Posterior cingulate gyrus (tissue), 11 donors: ENCODE measurements around the gene PTBP1.

Source experiments
- DNase-seq, 10 donors: peaks; one replicate each; pipeline versions ENCODE4 v3.0.0 to v3.0.0-alpha.2; 2020 to 2021; ENCODE audit warnings: mixed read lengths in 3 of 10
- intact Hi-C: fragments of 100-400 bp; cut with DNase I; formaldehyde crosslinking; loops from one replicate; pipeline ENCODE4 v1.15.1; 2023

Gene PTBP1

DNA sequence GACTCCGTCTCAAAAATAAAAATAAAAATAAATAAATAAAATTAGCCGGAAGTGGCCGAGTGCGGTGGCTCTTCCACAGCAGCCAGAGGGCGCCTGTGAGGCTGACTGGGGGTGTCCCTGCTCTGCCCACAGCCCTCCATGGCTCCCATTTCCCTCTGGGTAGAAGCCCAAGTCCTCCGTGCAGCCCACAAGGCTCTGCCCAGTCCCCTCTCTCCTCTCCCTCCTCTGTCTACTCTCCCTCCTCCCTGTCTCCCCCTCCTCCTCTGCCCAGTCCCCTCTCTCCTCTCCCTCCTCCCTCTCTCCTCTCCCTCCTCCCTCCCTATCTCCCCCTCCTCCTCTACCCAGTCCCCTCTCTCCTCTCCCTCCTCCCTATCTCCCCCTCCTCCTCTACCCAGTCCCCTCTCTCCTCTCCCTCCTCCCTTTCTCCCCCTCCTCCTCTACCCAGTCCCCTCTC lies 25.9 kb upstream of the PTBP1 start:
- no peak for DNase-seq
- intact Hi-C loops, result loop anchor here (5.0 kb wide), 1 partner anchor 146 kb away; the partner anchor contains the start of gene KISS1R

DNA sequence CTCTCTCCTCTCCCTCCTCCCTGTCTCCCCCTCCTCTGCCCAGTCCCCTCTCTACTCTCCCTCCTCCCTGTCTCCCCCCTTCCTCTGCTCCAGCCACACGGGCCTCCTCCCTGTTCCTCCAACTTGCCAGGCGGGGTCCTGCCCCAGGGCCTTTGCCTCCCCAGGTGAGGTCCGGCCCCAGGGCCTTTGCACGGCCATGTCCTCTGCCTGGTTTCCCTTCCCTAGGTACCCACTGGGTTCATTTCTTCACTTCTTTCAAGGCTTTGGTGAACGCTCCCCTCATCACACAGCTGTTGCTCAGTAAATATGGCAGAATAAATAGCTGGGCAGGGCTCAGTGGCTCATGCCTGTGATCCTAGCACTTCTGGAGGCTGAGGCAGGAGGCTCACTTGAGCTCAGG lies 25.2 kb upstream of the PTBP1 start:
- DNase-seq, result no peak
- intact Hi-C loops, result loop anchor here (5.0 kb wide), 1 partner anchor 145 kb away; the partner anchor contains the start of gene KISS1R

- no peak for DNase-seq
- intact Hi-C loops, result loop anchor here (5.0 kb wide), 1 partner anchor 144 kb away; the partner anchor contains the start of gene KISS1R
Measured at GRCh38 chr19:772730-773436, 24.4 kb upstream of the PTBP1 start.

GRCh38 chr19:776549-776948 lies 20.7 kb upstream of the PTBP1 start:
- intact Hi-C loops, result no loop called here
- no peak for DNase-seq

DNA sequence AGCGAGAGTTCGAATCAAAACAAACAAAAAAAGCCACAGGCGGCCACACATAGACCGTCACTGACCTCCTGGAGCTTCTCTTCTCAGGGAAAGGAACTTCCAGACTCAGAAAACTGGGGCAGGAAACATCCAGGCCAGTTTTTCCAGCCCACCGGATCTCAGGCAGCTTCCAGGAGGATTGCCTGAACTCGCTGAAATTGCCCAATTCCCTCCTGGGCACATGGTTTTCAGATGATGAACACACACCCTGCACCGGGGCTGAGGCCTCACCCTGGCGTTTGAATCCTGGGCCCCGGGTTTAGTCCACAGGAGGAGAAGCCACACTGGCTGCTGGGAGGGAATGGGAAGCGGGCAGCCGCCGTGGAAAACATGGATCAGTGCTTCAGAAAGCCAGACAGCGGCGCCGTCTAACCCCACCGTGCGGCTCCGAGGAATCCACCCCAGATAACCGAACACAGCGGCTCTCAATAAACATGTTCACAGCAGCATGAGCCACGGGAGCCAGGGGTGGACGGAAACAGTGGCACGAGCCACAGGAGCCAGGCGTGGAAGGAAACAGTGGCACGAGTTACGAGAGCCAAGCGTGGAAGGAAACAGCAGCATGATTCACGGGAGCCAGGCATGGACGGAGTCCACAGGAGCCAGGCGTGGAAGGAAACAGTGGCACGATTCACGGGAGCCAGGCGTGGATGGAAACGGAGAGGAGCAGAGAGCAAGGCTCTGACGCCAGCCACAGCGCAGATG lies 18.2 kb upstream of the PTBP1 start:
- intact Hi-C loops, result no loop called here

DNA sequence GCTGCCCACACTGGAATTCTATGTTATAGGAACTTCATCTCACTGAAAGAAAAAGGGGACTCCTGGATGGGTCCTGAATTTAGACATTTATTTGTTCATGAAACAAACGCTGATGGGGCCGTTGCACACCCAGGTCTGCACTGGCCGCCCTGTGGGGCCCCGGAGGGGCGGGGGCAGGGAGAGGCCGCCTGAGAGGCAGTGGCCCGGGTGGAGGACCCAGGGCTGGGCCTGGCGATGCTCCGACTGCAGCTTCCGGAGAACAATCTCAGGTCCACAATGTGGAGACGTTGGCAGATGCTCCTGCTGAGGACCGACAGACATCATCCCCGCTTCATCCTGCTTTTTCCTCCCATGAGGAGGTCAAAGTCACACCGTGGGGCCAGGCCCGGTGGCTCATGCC lies 16.3 kb upstream of the PTBP1 start:
- intact Hi-C loops, result no loop called here
- no peak for DNase-seq

More for the DNA sequence above, 18.2 kb upstream of the PTBP1 start:
- DNase-seq, result peak in 1 of 10 donors; percentile 35

- DNase-seq, result no peak
- intact Hi-C loops, result no loop called here
Measured at GRCh38 chr19:781800-782184, 15.5 kb upstream of the PTBP1 start.

DNA sequence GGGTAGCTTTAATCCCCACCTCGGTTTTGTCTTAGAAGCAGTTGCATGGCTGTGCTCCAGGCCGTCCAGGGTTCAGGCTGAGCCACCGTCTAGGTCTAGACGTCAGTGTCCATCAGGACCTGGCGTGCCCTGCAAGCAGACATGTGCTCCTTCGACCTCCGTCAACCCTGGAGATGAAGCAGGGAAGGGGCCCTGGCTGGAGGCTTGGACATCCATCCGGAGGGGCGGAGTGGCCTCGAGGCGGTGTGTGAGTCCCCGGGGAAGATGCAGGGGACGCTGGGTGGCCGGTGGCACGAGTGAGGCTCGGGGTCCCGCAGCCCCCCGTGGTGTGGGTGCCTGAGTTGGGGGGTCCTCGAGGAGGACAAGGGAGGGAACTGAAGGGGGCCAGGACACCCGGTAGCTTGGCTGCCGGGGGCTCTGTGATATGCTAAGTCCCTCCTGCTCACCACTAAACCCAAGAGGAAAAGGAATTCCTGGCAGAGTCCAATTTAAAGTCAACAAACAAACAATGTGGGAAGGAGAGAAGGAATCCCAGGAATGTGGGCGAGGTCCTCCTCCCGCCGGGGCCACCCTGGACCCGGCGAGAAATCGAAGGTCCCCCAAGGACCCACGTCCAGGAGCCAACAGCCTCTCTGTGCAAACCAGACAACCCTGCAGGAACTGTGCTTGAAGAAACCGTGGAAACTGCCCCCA lies 14.9 kb upstream of the PTBP1 start:
- intact Hi-C loops, result no loop called here
- no peak for DNase-seq

GRCh38 chr19:782878-783668 lies 14.2 kb upstream of the PTBP1 start:
- DNase-seq, result no peak
- intact Hi-C loops, result no loop called here

GRCh38 chr19:784541-784940 lies 12.7 kb upstream of the PTBP1 start:
- no peak for DNase-seq
- intact Hi-C loops, result no loop called here

GRCh38 chr19:787536-787935 lies 9.7 kb upstream of the PTBP1 start:
- DNase-seq, result no peak
- intact Hi-C loops, result no loop called here

DNA sequence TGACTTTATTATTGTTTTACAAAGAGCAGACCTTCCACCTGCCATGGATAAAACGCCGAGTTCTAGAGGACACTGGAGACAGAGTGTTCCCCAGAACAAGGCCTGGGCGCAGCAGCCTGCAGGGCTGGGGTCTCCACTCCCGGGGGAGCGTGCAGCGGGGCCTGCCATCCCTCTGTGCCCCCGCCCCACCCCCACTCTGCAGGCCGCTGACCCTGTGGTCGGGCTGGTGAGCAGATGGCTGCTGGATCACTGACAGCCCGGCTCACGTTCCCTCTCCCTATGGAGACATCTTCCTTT lies 8.6 kb upstream of the PTBP1 start:
- intact Hi-C loops, result no loop called here
- DNase-seq, result no peak

GRCh38 chr19:788983-789700 lies 8.1 kb upstream of the PTBP1 start:
- no peak for DNase-seq
- intact Hi-C loops, result no loop called here

GRCh38 chr19:789701-790060 lies 7.6 kb upstream of the PTBP1 start:
- no peak for DNase-seq
- intact Hi-C loops, result loop anchor here (10.0 kb wide), 1 partner anchor 125 kb away; the partner anchor contains the start of gene RNF126

DNA sequence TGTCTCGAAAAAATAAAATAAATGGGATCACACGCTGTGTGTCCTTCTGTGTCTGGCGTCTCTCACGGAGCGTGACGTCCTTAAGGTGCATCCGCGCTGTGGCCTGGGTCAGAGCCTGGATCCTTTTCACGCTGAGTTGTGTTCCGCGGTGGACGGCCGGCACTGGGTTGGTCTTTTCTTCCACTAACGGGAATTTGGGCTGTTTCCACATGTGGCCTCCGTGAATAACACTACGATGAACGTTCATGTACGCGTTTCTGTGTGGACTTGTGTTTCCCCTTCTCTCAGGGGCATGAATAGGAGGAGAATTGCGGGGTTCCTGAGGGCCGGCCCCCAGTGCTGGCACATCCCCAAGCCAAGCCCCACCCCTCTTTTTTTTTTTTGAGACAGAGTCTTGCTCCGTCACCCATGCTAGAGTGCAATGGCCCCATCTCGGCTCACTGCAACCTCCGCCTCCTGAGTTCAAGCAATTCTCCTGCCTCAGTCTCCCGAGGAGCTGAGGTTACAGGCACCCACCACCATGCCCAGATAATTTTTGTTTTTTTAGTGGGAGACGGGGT lies 6.2 kb upstream of the PTBP1 start:
- no peak for DNase-seq
- intact Hi-C loops, result loop anchor here (10.0 kb wide), 1 partner anchor 126 kb away; the partner anchor contains the start of gene RNF126

DNA sequence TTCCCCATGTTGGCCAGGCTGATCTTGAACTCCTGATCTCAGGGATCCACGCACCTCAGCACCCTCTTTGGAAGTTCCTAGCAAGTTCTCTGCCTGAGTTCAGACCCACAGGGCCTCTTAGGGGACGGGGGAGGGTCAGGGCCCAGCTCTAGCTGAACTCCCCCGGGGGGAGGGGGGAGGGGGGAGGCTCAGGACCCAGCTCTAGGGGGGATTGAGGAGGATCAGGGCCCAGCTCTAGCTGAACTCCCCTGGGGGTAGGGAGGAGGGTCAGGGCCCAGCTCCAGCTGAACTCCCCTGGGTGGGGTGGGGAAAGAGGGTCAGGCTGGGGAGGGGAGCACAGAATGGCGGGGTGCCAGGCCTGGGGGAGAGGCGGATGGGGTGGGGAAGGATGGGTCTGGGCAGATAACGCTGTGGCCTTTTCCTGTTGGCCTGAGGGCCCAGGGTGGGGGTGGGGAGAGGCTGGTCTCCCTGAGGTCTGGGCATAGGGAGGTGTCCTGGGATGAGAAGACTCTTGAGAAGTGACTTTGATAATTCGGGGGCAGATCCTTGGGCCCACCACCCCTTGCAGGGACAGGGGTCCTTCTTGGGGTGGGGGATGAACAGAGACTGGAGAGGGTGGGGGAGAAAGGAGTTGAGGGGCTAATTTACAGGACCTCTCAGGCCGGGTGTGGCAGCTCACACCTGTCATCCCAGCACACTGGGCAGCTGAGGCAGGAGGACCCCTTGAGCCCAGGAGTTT lies 5.5 kb upstream of the PTBP1 start:
- intact Hi-C loops, result loop anchor here (10.0 kb wide), 1 partner anchor 127 kb away; the partner anchor contains the start of gene RNF126
- no peak for DNase-seq

DNA sequence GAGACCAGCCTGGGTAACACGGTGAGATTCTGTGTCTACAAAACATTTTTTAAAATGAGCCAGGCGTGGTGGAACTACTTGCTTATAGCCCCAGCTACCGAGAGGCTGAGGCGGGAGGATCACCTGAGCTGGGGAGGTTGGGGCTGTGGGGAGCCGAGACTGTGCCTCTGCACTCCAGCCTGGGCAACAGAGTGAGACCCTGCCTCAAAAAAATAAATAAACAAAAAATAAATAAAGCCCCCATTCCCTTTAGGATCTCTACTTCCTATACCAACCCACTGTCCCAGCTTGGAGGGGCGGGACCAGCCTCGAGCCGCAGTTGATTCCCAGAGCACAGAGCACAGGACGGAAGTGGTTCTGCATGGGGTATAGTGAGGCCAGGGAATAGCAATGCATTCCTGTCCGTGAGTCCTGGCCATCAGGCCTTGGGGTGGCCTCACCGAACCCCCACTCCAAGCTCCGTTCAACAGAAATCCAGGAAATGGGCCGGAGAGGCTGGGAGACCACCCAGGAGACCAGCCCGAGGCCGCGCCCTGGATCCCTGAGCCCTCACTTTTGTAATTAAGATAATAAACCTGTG lies 4.9 kb upstream of the PTBP1 start:
- DNase-seq, result no peak
- intact Hi-C loops, result loop anchor here (10.0 kb wide), 1 partner anchor 128 kb away; the partner anchor contains the start of gene RNF126

DNA sequence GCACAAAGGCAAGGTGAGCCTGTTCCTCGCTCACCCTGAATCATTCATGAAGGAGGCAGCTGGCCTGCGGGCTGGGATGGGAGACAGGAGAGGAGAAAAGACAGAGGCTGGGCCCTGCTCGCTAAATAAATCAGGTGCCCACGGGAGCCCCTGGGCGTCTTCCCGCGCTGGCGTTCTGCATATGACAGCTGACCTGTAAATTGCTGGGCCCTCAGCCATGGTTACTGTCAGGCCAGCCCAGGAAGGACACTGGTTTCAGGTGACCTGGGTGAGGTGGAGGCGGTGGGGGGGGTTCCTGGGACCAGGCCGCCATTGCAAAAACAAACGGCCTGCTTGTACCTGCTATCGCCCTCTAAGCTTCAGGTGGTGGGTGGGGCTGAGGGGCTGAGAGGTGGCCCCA lies 3.4 kb upstream of the PTBP1 start:
- intact Hi-C loops, result loop anchor here (10.0 kb wide), 1 partner anchor 129 kb away; the partner anchor contains the start of gene RNF126
- no peak for DNase-seq
